SK-N-SH treated with all-trans-retinoic acid at 6 μM for 48 hours (cell line): ENCODE results near the gene TMEM253.

Experiments
- ATAC-seq: fragments of 200-7000 bp; cut with Tn5 transposase; 3 replicates; pipeline ENCODE4 v1.9.1; 2020; ENCODE audit warnings: mild to moderate bottlenecking, moderate library complexity
- ARNTL ChIP-seq: fragments of 450-650 bp; formaldehyde crosslinking; IDR thresholded peaks from 2 replicates; pipeline ENCODE4 v1.5.0; 2020; ENCODE audit warnings: low read depth, mild to moderate bottlenecking, moderate library complexity, borderline replicate concordance
- BACH2 ChIP-seq: fragments of 250-450 bp; sonication (Bioruptor Pico); IDR thresholded peaks from 2 replicates; pipeline ENCODE4 v1.9.0; 2021; ENCODE audit warnings: mild to moderate bottlenecking, borderline replicate concordance
- CSDC2 ChIP-seq: fragments of 250-450 bp; sonication (Bioruptor Pico); IDR thresholded peaks from 2 replicates; pipeline ENCODE4 v1.5.0; 2020; ENCODE audit warnings: mild to moderate bottlenecking, moderate library complexity
- ESRRG ChIP-seq: fragments of 250-450 bp; sonication (Bioruptor Pico); IDR thresholded peaks from 2 replicates; pipeline ENCODE4 v1.6.1; 2021; ENCODE audit warnings: mild to moderate bottlenecking
- GLIS3 ChIP-seq: fragments of 250-450 bp; sonication (Bioruptor Pico); IDR thresholded peaks from 2 replicates; pipeline ENCODE4 v1.5.0; 2020; ENCODE audit warnings: mild to moderate bottlenecking, moderate library complexity
- ISL1 ChIP-seq: fragments of 250-450 bp; sonication (Bioruptor Pico); IDR thresholded peaks from 2 replicates; pipeline ENCODE4 v2.1.2; 2022; ENCODE audit warnings: mild to moderate bottlenecking, moderate library complexity
- OSR1 ChIP-seq: fragments of 250-450 bp; sonication (Bioruptor Pico); IDR thresholded peaks from 2 replicates; pipeline ENCODE4 v1.8.0; 2022; ENCODE audit warnings: moderate library complexity, mild to moderate bottlenecking, inconsistent platforms
- PPARA ChIP-seq: fragments of 250-450 bp; sonication (Bioruptor Pico); IDR thresholded peaks from 2 replicates; pipeline ENCODE4 v1.5.0; 2020; ENCODE audit warnings: mild to moderate bottlenecking, borderline replicate concordance
- RARB ChIP-seq: fragments of 250-450 bp; sonication (Bioruptor Pico); IDR thresholded peaks from 2 replicates; pipeline ENCODE4 v1.8.0; 2021; ENCODE audit warnings: mild to moderate bottlenecking, moderate library complexity
- TCF4 ChIP-seq: fragments of 250-450 bp; sonication (Bioruptor Pico); IDR thresholded peaks from 2 replicates; pipeline ENCODE4 v1.8.0; 2021; ENCODE audit warnings: mild to moderate bottlenecking, moderate library complexity, borderline replicate concordance
- TOX ChIP-seq: fragments of 250-450 bp; sonication (Bioruptor Pico); IDR thresholded peaks from 2 replicates; pipeline ENCODE4 v1.8.0; 2021; ENCODE audit warnings: mild to moderate bottlenecking, moderate library complexity, borderline replicate concordance
- ZC3H10 ChIP-seq: fragments of 250-450 bp; sonication (Bioruptor Pico); IDR thresholded peaks from 2 replicates; pipeline ENCODE4 v1.5.1; 2021; ENCODE audit warnings: mild to moderate bottlenecking, moderate library complexity
- ZFP3 ChIP-seq: fragments of 250-450 bp; sonication (Bioruptor Pico); IDR thresholded peaks from 2 replicates; pipeline ENCODE4 v1.5.0; 2020; ENCODE audit warnings: mild to moderate bottlenecking, moderate library complexity
- ZFP30 ChIP-seq: fragments of 450-650 bp; formaldehyde crosslinking; IDR thresholded peaks from 2 replicates; pipeline ENCODE4 v1.5.0; 2022; ENCODE audit warnings: mild to moderate bottlenecking, moderate library complexity
- ZNF565 ChIP-seq: fragments of 450-650 bp; formaldehyde crosslinking; conservative IDR thresholded peaks from 2 replicates; pipeline ENCODE4 v1.5.0; 2020; ENCODE audit warnings: low read depth, mild to moderate bottlenecking, moderate library complexity
- ZNF70 ChIP-seq: fragments of 450-650 bp; formaldehyde crosslinking; IDR thresholded peaks from 2 replicates; pipeline ENCODE4 v1.5.0; 2020; ENCODE audit warnings: mild to moderate bottlenecking, moderate library complexity
- ZNF8 ChIP-seq: fragments of 450-650 bp; formaldehyde crosslinking; IDR thresholded peaks from 2 replicates; pipeline ENCODE4 v1.5.0; 2020; ENCODE audit warnings: mild to moderate bottlenecking, moderate library complexity
- TF ChIP-seq, protein P1 (sequence below): fragments of 250-450 bp; sonication (Bioruptor Pico); IDR thresholded peaks from 2 replicates; pipeline ENCODE4 v1.8.0; 2020; ENCODE audit warnings: mild to moderate bottlenecking, moderate library complexity, borderline replicate concordance
- TF ChIP-seq, protein P2 (sequence below): fragments of 250-450 bp; sonication (Bioruptor Pico); IDR thresholded peaks from 2 replicates; pipeline ENCODE4 v1.5.1; 2021; ENCODE audit warnings: mild to moderate bottlenecking, moderate library complexity
- TF ChIP-seq, protein P3 (sequence below): fragments of 250-450 bp; sonication (Bioruptor Pico); IDR thresholded peaks from 2 replicates; pipeline ENCODE4 v1.5.1; 2020; ENCODE audit warnings: low read depth, mild to moderate bottlenecking, moderate library complexity
- TF ChIP-seq, protein P4 (sequence below): fragments of 250-450 bp; sonication (Bioruptor Pico); IDR thresholded peaks from 2 replicates; pipeline ENCODE4 v1.8.0; 2021; ENCODE audit warnings: low read depth, mild to moderate bottlenecking, moderate library complexity, borderline replicate concordance
- TF ChIP-seq, protein P5 (sequence below): fragments of 250-450 bp; sonication (Bioruptor Pico); IDR thresholded peaks from 2 replicates; pipeline ENCODE4 v1.5.0; 2020; ENCODE audit warnings: mild to moderate bottlenecking, moderate library complexity

The TMEM253 gene

DNA sequence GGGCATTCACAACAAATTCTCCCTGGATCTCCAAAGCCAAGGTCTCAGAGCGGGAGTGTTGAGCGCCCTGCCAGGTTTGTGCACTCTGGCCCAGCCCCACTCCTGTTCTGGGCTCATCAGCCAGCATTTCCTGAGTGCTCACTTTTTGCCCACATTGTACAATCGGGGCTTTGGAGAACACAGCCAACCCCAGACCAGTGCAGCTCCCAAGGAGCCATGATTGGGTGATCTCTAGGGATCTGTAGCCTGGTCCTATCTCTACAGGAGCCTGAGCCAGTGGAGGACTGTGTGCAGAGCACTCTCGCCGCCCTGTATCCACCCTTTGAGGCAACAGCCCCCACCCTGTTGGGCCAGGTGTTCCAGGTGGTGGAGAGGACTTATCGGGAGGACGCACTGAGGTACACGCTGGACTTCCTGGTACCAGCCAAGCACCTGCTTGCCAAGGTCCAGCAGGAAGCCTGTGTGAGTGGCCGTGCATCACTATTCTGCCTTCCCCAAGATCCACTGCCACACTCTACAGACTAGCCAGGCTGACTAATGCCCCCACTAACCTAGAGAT, 28.0 kb upstream of the TMEM253 start:
- no peak for ATAC-seq
- no peak for TF ChIP-seq ISL1 (CRISPR knock-in tag)
- no peak for TF ChIP-seq ARNTL (CRISPR knock-in tag)
- TF ChIP-seq ZC3H10 (CRISPR knock-in tag), result no peak
- TF ChIP-seq, protein P1, sequence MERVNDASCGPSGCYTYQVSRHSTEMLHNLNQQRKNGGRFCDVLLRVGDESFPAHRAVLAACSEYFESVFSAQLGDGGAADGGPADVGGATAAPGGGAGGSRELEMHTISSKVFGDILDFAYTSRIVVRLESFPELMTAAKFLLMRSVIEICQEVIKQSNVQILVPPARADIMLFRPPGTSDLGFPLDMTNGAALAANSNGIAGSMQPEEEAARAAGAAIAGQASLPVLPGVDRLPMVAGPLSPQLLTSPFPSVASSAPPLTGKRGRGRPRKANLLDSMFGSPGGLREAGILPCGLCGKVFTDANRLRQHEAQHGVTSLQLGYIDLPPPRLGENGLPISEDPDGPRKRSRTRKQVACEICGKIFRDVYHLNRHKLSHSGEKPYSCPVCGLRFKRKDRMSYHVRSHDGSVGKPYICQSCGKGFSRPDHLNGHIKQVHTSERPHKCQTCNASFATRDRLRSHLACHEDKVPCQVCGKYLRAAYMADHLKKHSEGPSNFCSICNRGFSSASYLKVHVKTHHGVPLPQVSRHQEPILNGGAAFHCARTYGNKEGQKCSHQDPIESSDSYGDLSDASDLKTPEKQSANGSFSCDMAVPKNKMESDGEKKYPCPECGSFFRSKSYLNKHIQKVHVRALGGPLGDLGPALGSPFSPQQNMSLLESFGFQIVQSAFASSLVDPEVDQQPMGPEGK, result no peak
- TF ChIP-seq, protein P2, sequence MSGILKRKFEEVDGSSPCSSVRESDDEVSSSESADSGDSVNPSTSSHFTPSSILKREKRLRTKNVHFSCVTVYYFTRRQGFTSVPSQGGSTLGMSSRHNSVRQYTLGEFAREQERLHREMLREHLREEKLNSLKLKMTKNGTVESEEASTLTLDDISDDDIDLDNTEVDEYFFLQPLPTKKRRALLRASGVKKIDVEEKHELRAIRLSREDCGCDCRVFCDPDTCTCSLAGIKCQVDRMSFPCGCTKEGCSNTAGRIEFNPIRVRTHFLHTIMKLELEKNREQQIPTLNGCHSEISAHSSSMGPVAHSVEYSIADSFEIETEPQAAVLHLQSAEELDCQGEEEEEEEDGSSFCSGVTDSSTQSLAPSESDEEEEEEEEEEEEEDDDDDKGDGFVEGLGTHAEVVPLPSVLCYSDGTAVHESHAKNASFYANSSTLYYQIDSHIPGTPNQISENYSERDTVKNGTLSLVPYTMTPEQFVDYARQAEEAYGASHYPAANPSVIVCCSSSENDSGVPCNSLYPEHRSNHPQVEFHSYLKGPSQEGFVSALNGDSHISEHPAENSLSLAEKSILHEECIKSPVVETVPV (CRISPR knock-in tag), result no peak
- no peak for TF ChIP-seq OSR1
- TF ChIP-seq RARB, result no peak
- no peak for TF ChIP-seq ZFP30
- TF ChIP-seq ESRRG (CRISPR knock-in tag), result no peak
- TF ChIP-seq TOX (CRISPR knock-in tag), result no peak
- no peak for TF ChIP-seq ZNF70 (CRISPR knock-in tag)
- TF ChIP-seq BACH2, result no peak
- TF ChIP-seq, protein P3, sequence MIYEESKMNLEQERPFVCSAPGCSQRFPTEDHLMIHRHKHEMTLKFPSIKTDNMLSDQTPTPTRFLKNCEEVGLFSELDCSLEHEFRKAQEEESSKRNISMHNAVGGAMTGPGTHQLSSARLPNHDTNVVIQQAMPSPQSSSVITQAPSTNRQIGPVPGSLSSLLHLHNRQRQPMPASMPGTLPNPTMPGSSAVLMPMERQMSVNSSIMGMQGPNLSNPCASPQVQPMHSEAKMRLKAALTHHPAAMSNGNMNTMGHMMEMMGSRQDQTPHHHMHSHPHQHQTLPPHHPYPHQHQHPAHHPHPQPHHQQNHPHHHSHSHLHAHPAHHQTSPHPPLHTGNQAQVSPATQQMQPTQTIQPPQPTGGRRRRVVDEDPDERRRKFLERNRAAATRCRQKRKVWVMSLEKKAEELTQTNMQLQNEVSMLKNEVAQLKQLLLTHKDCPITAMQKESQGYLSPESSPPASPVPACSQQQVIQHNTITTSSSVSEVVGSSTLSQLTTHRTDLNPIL (CRISPR knock-in tag), result no peak
- no peak for TF ChIP-seq GLIS3 (CRISPR knock-in tag)
- no peak for TF ChIP-seq ZFP3
- no peak for TF ChIP-seq ZNF565
- TF ChIP-seq ZNF8 (CRISPR knock-in tag), result no peak

DNA sequence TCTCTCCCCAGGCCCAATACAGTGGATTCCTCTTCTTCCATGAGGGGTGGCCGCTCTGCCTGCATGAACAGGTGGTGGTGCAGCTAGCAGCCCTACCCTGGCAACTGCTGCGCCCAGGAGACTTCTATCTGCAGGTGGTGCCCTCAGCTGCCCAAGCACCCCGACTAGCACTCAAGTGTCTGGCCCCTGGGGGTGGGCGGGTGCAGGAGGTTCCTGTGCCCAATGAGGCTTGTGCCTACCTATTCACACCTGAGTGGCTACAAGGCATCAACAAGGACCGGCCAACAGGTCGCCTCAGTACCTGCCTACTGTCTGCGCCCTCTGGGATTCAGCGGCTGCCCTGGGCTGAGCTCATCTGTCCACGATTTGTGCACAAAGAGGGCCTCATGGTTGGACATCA, 26.9 kb upstream of the TMEM253 start:
- ATAC-seq, result no peak
- TF ChIP-seq CSDC2 (CRISPR knock-in tag) (no peak), ISL1 (CRISPR knock-in tag) (no peak), OSR1 (no peak), ZFP30 (no peak), PPARA (CRISPR knock-in tag) (no peak), ZFP3 (no peak), TOX (CRISPR knock-in tag) (no peak), BACH2 (no peak), ESRRG (CRISPR knock-in tag) (no peak), ZNF70 (CRISPR knock-in tag) (no peak), ZC3H10 (CRISPR knock-in tag) (no peak), GLIS3 (CRISPR knock-in tag) (no peak), ARNTL (CRISPR knock-in tag) (no peak), TCF4 (CRISPR knock-in tag) (no peak), ZNF8 (CRISPR knock-in tag) (no peak)
- TF ChIP-seq, protein P1, result no peak
- TF ChIP-seq, protein P4, sequence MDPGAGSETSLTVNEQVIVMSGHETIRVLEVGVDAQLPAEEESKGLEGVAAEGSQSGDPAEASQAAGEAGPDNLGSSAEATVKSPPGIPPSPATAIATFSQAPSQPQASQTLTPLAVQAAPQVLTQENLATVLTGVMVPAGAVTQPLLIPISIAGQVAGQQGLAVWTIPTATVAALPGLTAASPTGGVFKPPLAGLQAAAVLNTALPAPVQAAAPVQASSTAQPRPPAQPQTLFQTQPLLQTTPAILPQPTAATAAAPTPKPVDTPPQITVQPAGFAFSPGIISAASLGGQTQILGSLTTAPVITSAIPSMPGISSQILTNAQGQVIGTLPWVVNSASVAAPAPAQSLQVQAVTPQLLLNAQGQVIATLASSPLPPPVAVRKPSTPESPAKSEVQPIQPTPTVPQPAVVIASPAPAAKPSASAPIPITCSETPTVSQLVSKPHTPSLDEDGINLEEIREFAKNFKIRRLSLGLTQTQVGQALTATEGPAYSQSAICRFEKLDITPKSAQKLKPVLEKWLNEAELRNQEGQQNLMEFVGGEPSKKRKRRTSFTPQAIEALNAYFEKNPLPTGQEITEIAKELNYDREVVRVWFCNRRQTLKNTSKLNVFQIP, result no peak
- TF ChIP-seq, protein P3 (CRISPR knock-in tag), result no peak
- TF ChIP-seq, protein P5, sequence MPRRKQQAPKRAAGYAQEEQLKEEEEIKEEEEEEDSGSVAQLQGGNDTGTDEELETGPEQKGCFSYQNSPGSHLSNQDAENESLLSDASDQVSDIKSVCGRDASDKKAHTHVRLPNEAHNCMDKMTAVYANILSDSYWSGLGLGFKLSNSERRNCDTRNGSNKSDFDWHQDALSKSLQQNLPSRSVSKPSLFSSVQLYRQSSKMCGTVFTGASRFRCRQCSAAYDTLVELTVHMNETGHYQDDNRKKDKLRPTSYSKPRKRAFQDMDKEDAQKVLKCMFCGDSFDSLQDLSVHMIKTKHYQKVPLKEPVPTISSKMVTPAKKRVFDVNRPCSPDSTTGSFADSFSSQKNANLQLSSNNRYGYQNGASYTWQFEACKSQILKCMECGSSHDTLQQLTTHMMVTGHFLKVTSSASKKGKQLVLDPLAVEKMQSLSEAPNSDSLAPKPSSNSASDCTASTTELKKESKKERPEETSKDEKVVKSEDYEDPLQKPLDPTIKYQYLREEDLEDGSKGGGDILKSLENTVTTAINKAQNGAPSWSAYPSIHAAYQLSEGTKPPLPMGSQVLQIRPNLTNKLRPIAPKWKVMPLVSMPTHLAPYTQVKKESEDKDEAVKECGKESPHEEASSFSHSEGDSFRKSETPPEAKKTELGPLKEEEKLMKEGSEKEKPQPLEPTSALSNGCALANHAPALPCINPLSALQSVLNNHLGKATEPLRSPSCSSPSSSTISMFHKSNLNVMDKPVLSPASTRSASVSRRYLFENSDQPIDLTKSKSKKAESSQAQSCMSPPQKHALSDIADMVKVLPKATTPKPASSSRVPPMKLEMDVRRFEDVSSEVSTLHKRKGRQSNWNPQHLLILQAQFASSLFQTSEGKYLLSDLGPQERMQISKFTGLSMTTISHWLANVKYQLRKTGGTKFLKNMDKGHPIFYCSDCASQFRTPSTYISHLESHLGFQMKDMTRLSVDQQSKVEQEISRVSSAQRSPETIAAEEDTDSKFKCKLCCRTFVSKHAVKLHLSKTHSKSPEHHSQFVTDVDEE (CRISPR knock-in tag), result no peak
- TF ChIP-seq, protein P2 (CRISPR knock-in tag), result no peak
